ENCODE measurements around the gene M1AP. TPM values are rescaled to one million over a fixed set of nuclear protein-coding genes. Genes with fewer than 3 reads are reported as not detected.

The M1AP gene
- total RNA-seq, 2 donors from 2014 or later: not detected

DNA sequence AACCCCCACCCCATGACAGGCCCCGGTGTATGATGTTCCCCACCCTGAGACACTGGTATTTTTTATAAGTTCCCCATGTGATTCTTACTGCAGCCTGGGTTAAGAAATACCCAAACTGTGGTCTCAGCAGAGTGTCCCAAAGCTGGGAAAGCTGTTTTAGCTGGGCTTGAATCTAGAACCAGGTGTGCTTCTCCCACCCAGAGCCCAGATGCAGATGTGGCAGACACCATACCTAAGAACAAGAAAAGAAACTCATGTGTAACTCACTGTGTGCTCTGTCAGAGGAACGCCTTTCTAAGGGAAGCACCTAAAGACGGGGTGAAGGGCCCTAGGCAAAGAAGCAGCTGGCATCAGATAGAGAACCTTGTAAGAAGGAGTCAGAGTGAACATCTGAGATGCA lies 69.7 kb downstream of the M1AP start:
- Mint-ChIP-seq H3K36me3 (ENCODE audit: insufficient read depth in 2 of 2) (no peaks in the 10 kb centered on the region), H3K4me1 (ENCODE audit: low read depth) (peaks cover 39% of the 10 kb centered on the region), H3K27me3 (ENCODE audit: low read depth) (no peaks in the 10 kb centered on the region), H3K4me3 (no peak overlapping the region), H3K27ac (no peak overlapping the region), H3K9me3 (peaks cover 0 to 2% of the 10 kb centered on the region in 2 donors)
- peak in 1 of 2 donors; percentile 19 for DNase-seq
- ATAC-seq (replicated peaks in 1 of 2): peak; percentile 48 to 55

DNA sequence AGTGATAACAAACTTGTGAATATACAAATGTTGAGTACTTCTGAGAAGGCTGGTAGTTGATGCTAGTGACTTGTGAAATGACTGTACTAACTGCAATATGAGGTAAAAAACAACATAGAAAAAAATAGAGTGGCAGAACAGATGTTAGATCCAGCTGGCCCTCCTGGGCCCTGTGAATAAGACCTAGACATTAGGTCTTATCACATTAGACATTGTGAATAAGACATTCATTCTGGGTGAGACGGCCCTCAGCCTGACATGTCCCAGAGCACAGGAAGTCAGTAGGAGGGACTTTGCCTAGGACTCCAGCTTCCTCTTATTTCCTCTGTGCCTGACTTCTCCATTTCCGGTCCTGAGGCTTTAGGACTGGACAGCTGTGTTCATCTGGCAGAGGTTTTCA lies 70.7 kb downstream of the M1AP start:
- Mint-ChIP-seq H3K4me3 (peak overlapping the region; percentile 1 to 19), H3K4me1 (ENCODE audit: low read depth) (peaks cover 37% of the 10 kb centered on the region), H3K36me3 (ENCODE audit: insufficient read depth in 2 of 2) (no peaks in the 10 kb centered on the region), H3K27me3 (ENCODE audit: low read depth) (no peaks in the 10 kb centered on the region), H3K27ac (no peak overlapping the region), H3K9me3 (peaks cover 0 to 2% of the 10 kb centered on the region in 2 donors)
- ATAC-seq (replicated peaks in 1 of 2) (peak; percentile 83 to 85), DNase-seq (peak; percentile 30 to 36)

DNA sequence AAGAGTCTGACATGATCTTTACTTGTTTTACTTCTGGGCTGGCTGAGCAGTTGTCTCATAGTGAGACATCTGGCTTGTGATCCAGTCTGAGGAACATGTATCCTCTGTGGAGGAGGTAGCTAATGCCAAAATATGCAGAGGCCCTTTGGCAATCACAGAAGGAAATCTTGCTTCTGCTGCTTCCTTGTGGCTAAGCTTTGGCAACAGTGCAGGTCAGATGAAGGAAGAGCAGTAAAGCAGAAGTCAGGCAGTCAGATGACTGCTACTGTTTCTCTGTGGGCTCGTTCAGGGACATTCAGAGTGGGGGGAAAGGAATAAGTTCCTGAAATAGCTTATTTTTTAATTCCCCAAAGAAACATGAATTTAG lies 71.3 kb downstream of the M1AP start:
- DNase-seq (no peak), ATAC-seq (replicated peaks in 1 of 2) (no peak)
- Mint-ChIP-seq H3K36me3 (ENCODE audit: insufficient read depth in 2 of 2) (no peaks in the 10 kb centered on the region), H3K4me3 (no peak overlapping the region), H3K4me1 (ENCODE audit: low read depth) (peaks cover 37% of the 10 kb centered on the region), H3K9me3 (peaks cover 0 to 2% of the 10 kb centered on the region in 2 donors), H3K27ac (no peak overlapping the region), H3K27me3 (ENCODE audit: low read depth) (no peaks in the 10 kb centered on the region)

DNA sequence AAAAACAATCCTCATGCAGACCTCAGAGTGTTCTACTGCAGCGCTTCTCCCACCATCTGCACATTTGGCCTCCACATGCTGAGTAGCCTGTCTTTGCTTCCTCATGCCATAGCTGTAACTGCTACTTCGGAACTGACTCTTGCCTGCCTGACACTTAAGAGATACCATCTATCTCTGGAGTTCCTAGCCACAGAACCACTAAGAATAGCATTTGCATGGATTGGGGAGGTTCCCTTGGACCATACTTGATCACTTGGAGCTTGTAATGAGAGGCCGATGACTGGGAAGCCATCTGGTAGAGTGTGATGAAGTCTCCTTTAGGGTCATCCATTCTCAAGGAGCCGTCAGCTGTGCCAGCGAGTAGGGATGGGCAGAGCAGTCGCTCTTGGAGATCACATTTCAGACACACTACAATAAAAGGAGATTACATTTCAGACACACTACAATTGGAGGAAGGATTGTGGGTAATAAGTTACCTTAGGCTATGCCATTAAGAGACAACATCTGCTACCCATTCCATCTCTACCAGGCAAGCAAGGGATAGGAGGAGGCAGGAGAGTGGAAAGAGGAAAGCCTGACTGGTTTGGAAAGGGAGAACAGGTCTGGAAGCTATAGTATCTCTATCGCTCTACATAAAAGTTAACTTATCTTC lies 71.8 kb downstream of the M1AP start:
- peaks cover 37% of the 10 kb centered on the region for H3K4me1 Mint-ChIP-seq (ENCODE audit: low read depth)
- ATAC-seq (replicated peaks in 1 of 2) (no peak), DNase-seq (no peak)
- H3K36me3 Mint-ChIP-seq (ENCODE audit: insufficient read depth in 2 of 2): no peaks in the 10 kb centered on the region
- H3K9me3 Mint-ChIP-seq: peaks cover 0 to 2% of the 10 kb centered on the region in 2 donors
- no peak overlapping the region for H3K4me3 Mint-ChIP-seq
- H3K27me3 Mint-ChIP-seq (ENCODE audit: low read depth): no peaks in the 10 kb centered on the region
- H3K27ac Mint-ChIP-seq: peak overlapping the region; percentile 5

DNA sequence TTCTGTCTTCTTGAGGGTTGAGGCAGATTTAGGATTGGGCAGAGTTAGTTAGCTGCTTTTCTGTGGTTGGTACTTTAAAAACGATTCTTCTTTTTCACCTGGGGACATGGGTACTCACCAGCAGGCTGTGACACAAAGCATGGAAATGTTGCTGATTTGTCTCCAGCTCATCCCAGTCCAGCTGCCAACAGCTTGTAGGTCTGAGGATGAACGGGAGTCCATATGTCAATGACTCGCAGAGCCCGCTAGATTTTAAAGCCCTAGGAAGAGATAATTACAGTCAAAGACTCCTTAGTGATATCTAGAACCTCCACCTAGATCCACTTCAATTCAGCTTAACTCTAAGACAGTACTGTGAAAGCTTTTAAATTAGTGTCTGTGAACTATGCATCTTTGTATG lies 72.8 kb downstream of the M1AP start:
- ATAC-seq (replicated peaks in 1 of 2): no peak
- peaks cover 37% of the 10 kb centered on the region for H3K4me1 Mint-ChIP-seq (ENCODE audit: low read depth)
- H3K4me3 Mint-ChIP-seq: no peak overlapping the region
- no peak for DNase-seq
- no peak overlapping the region for H3K27ac Mint-ChIP-seq
- peaks cover 0 to 2% of the 10 kb centered on the region in 2 donors for H3K9me3 Mint-ChIP-seq
- H3K27me3 Mint-ChIP-seq (ENCODE audit: low read depth): no peaks in the 10 kb centered on the region
- H3K36me3 Mint-ChIP-seq (ENCODE audit: insufficient read depth in 2 of 2): no peaks in the 10 kb centered on the region

DNA sequence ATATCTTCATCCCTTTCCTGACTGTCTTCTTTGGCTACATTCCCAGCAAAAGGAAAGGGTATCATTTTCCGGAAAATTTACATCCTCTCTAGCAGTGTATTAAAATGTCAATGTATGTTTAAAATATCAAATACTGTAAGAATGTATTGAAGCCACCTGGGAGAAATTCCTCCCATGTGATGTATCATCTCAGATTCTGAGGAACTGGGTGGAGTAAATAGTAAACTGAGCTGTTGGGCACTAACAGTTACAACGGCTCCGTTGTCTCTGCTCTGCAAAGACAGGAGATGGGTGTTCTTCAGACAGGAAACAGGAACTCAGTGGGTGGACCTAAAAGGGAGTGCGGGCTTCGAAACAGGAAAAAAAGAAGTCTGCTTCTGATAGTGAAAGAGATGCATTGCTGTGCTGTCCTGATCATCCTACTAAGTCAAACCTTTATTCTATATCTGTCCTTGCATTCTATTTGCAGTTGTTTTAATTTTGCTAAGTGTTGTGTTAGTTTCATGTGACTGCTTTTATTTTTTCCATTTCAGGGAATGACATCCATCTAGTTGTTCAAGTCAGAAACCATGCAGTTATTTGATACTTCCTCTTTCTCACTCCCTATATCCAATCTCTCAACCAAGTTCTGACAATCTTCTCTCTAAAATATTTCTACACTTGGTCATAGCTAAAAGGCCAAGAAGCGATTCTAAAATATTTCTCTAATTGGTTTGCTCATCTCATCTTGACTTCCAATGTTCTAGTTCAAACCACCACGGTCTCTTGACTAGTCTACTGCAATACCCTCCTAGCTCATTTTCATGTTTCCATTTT lies 74.2 kb downstream of the M1AP start:
- Mint-ChIP-seq H3K27ac (peak overlapping the region; percentile 43), H3K27me3 (ENCODE audit: low read depth) (no peaks in the 10 kb centered on the region), H3K36me3 (ENCODE audit: insufficient read depth in 2 of 2) (no peaks in the 10 kb centered on the region), H3K9me3 (peaks cover 0 to 2% of the 10 kb centered on the region in 2 donors), H3K4me1 (ENCODE audit: low read depth) (peaks cover 45% of the 10 kb centered on the region), H3K4me3 (peak overlapping the region; percentile 58 to 64)
- peak; percentile 13 to 22 for DNase-seq
- ATAC-seq (replicated peaks in 1 of 2): peak; percentile 20 to 39

DNA sequence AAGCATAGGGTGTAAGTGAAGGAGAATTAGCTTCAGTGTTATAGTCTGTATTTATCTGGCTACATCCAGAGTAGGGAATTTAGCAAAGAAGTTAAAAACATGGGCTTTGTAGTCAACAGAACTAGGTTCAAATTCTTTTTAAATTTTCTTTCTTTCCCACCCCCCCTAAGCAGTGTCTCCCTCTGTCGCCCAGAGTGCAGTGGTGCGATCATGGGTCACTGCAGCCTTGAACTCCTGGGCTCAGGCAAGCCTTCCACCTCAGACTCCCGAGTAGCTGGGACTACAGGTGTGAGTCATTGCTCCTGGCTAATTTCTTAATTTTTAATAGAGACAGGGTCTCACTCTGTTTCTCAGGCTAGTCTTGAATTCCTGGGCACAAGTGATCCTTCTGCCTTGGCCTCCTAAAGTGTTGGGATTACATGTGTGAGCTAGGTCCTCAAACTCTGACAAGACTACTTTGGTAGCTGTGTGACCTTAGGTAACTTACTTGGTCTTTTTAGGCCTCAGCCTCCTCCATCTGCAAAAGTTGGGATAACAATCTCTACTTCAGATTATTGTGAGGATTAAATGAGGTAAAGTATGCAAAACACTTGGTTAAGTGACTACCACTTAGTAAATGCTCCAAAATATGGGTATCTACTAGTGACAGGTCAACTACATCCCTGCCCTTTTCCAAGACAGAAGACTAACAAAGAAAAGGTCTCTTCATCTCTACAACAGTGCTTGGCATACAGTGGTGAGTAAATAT lies 75.8 kb downstream of the M1AP start:
- H3K27ac Mint-ChIP-seq: no peak overlapping the region
- H3K4me3 Mint-ChIP-seq: no peak overlapping the region
- no peak for DNase-seq
- no peak for ATAC-seq (replicated peaks in 1 of 2)
- H3K4me1 Mint-ChIP-seq (ENCODE audit: low read depth): peaks cover 49% of the 10 kb centered on the region
- no peaks in the 10 kb centered on the region for H3K36me3 Mint-ChIP-seq (ENCODE audit: insufficient read depth in 2 of 2)
- H3K9me3 Mint-ChIP-seq: peaks cover 0 to 2% of the 10 kb centered on the region in 2 donors
- no peaks in the 10 kb centered on the region for H3K27me3 Mint-ChIP-seq (ENCODE audit: low read depth)

DNA sequence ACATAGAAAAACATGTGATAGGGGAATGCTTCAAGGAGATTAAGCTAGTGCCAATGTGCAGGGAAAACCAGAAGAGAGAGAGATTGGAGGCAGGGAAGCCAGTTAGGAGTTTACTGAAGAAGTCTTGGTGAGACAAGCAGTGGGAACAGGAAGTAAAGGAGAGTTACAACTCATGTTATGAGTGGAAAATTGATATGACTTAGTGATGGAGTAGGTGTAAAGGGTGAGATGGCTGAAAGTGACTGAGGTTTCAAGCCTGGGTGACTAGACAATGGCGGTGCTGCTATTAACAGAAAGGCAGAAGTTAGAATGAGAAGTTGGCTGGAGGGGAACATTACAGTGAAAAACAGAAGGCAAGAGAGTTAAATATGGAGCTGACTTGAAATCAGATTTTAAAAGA lies 77.1 kb downstream of the M1AP start:
- Mint-ChIP-seq H3K9me3 (peaks cover 0 to 2% of the 10 kb centered on the region in 2 donors), H3K4me1 (ENCODE audit: low read depth) (peaks cover 50% of the 10 kb centered on the region), H3K36me3 (ENCODE audit: insufficient read depth in 2 of 2) (no peaks in the 10 kb centered on the region), H3K27me3 (ENCODE audit: low read depth) (no peaks in the 10 kb centered on the region), H3K4me3 (no peak overlapping the region), H3K27ac (no peak overlapping the region)
- ATAC-seq (replicated peaks in 1 of 2): peak; percentile 86 to 90
- DNase-seq: peak; percentile 34 to 37

DNA sequence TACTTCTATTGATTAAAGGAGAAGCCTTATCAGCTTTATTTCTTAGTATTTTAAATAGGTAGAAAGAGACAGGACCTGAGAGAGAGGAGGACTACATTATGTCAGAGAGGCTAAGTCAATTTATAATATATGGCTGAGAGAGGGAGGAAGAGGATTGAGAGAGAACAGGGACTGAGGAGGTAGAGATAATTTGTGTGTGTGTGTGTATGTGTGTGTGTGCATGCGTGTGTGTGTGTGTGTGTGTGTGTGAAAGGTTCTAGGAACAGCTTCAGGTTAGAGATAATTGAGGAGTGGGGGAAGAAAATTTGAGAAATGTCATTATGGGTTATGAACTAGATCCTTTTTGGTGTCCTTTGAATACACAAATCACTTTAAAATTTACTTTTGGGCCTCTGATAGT lies 78.4 kb downstream of the M1AP start:
- DNase-seq (no peak), ATAC-seq (replicated peaks in 1 of 2) (no peak)
- no peak overlapping the region for H3K27ac Mint-ChIP-seq
- H3K36me3 Mint-ChIP-seq (ENCODE audit: insufficient read depth in 2 of 2): no peaks in the 10 kb centered on the region
- H3K27me3 Mint-ChIP-seq (ENCODE audit: low read depth): no peaks in the 10 kb centered on the region
- no peak overlapping the region for H3K4me3 Mint-ChIP-seq
- peaks cover 53% of the 10 kb centered on the region for H3K4me1 Mint-ChIP-seq (ENCODE audit: low read depth)
- H3K9me3 Mint-ChIP-seq: peaks cover 0 to 1% of the 10 kb centered on the region in 2 donors

DNA sequence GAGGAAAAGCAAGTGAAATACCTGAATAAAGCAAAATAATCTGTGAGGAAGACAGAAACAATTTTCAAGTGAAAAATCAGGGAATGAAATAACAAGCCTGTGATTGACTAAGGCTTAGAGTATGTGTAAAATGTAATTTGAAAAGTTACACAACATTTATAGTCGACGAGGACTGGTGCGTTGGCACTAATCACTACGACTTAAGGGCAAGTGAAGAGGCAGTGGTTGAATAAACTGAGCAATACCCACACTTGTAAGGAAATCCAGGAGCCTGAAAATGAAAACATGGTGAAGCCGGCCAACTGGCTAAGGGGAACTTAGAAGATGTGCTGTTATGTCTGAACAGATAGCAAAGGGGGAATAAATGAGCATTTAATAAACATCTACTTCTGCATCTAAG lies 80.2 kb downstream of the M1AP start:
- DNase-seq: no peak
- no peak for ATAC-seq (replicated peaks in 1 of 2)
- Mint-ChIP-seq H3K4me1 (ENCODE audit: low read depth) (peaks cover 41% of the 10 kb centered on the region), H3K27ac (no peak overlapping the region), H3K4me3 (no peak overlapping the region), H3K27me3 (ENCODE audit: low read depth) (peaks cover 11% of the 10 kb centered on the region), H3K9me3 (no peaks in the 10 kb centered on the region), H3K36me3 (ENCODE audit: insufficient read depth in 2 of 2) (no peaks in the 10 kb centered on the region)

DNA sequence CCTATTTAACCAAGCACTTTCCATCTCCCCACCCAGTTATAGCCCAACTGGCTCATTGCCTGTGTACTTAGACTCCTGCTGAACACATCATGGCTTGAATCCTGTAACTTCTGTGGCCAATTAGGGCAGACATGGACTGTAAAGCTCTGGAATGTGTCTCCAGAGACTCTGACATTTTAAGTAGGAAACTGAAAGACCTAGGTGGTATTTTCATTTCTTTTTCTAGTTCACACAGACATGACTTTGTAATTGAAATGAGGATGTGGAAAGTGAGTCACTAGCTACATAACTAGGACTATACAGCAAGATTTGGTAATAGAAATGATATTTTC lies 81.4 kb downstream of the M1AP start:
- no peaks in the 10 kb centered on the region for H3K36me3 Mint-ChIP-seq (ENCODE audit: insufficient read depth in 2 of 2)
- peak; percentile 51 to 59 for ATAC-seq (replicated peaks in 1 of 2)
- peak overlapping the region; percentile 48 to 69 for H3K4me3 Mint-ChIP-seq
- H3K9me3 Mint-ChIP-seq: no peaks in the 10 kb centered on the region
- no peak for DNase-seq
- peaks cover 22% of the 10 kb centered on the region for H3K27me3 Mint-ChIP-seq (ENCODE audit: low read depth)
- peaks cover 51% of the 10 kb centered on the region for H3K4me1 Mint-ChIP-seq (ENCODE audit: low read depth)
- peak overlapping the region; percentile 16 for H3K27ac Mint-ChIP-seq

DNA sequence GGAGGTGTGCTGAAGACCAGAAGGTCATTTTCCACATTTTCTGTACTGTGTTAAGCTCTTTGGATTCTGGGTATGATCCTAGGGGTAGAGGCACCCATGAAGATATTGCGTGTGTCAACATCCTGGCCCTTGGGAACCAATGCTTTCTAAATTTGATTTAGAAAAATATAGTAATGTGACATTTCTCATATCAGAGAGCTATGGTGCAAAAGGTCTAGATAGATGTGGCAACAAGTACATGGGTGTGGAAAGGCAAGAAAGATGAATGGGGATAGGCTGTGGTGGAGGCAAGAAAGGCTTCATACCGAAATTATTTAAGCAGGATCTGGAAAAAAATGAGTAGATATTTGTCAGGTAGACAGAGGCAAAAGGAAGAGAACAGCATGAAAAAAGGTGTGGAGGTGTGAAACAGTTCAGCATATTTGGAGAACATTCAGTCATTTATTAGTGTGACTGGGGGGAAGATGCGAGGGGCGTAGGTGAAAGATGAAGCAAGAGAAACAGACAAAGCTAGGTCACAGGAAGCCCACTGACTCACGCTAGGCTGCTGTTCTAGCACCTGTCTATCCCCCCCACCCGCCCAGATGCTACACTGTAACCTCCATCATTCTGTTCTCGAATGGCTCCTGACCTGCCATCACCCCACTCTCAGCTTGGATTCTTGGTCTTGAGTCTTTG lies 81.9 kb downstream of the M1AP start:
- peaks cover 27% of the 10 kb centered on the region for H3K27me3 Mint-ChIP-seq (ENCODE audit: low read depth)
- H3K9me3 Mint-ChIP-seq: no peaks in the 10 kb centered on the region
- peak overlapping the region; percentile 48 to 69 for H3K4me3 Mint-ChIP-seq
- ATAC-seq (replicated peaks in 1 of 2) (peak; percentile 23 to 28), DNase-seq (peak in 1 of 2 donors; percentile 16)
- peak overlapping the region; percentile 16 for H3K27ac Mint-ChIP-seq
- H3K36me3 Mint-ChIP-seq (ENCODE audit: insufficient read depth in 2 of 2): no peaks in the 10 kb centered on the region
- H3K4me1 Mint-ChIP-seq (ENCODE audit: low read depth): peaks cover 52% of the 10 kb centered on the region

DNA sequence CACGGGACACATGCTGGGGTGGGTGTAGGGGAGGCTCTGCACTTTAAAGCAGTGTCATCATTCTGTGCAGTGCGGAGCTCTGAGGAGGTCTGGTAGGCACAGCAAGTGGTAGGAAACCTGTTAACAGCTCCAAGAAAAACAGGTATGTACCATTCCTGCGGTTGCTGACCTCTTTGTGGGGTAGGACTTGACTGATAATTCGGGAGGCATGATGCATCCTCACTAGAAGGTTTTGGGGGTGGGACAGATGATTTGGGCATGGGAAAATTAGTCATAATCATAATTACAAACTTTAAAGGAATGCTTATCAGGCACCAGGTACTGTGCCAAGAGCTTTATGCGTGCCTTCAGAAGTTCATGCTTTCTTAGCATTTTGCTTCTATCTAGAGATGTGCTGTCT lies 83.9 kb downstream of the M1AP start:
- no peak for DNase-seq
- peaks cover 38% of the 10 kb centered on the region for H3K27me3 Mint-ChIP-seq (ENCODE audit: low read depth)
- no peak for ATAC-seq (replicated peaks in 1 of 2)
- H3K36me3 Mint-ChIP-seq (ENCODE audit: insufficient read depth in 2 of 2): no peaks in the 10 kb centered on the region
- no peak overlapping the region for H3K27ac Mint-ChIP-seq
- H3K4me3 Mint-ChIP-seq: no peak overlapping the region
- H3K9me3 Mint-ChIP-seq: no peaks in the 10 kb centered on the region
- peaks cover 52% of the 10 kb centered on the region for H3K4me1 Mint-ChIP-seq (ENCODE audit: low read depth)

All from activated T-cell treated with anti-CD3 and anti-CD28 coated beads, Interleukin-2, amount 50 U/mL, for 72 hours (primary cell).